Suppressor macrophage treated with lipopolysaccharide for 4 hours (primary cell): ENCODE measurements around the gene EFCAB10.
"Not testable (repeated sequence)": the region's sequence is repeated elsewhere in the genome, so short reads cannot be mapped to it uniquely, and the experiment has no call there.

Experiments
- DNase-seq: peaks from one replicate; pipeline ENCODE4 v3.0.0-alpha.2; 2020

Gene EFCAB10

GRCh38 chr7:105530126-105530525 lies 51.2 kb downstream of the EFCAB10 start:
- no peak for DNase-seq

GRCh38 chr7:105527737-105528136 lies 53.6 kb downstream of the EFCAB10 start:
- DNase-seq = not testable (repeated sequence)

DNA sequence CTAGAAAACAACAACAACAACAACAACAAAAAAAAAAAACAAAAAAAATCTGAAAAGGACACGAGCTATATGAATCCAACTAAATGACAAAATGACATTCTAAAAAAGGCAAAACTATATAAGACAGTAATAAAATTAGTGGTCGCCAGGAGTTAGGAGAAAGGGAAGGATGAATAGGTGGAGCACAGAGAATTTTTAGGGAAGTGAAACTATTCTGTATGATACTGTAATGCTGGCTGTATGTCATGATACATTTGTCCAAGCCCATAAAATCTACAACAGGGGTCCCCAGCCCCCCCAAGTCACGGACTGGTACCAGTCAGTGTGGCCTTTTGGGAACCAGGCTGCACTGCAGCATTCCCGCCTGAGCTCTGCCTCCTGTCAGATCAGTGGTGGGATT lies 56.5 kb downstream of the EFCAB10 start:
- DNase-seq = no peak

DNA sequence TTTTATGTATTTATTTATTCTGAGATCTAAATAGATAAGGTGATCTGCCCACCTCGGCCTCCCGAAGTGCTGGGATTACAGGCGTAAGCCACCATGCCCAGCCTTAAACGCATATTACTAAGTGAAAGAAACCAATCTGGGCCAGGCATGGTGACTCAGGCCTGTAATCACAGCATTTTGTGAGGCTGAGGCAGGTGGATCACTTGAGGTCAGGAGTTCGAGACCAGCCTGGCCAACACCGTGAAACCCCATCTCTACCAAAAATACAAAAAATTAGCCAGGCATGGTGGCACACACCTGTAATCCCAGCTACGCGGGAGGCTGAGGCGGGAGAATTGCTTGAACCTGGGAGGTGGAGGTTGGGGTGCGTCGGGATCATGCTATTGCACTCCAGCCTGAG lies 56.9 kb downstream of the EFCAB10 start:
- DNase-seq = not testable (repeated sequence)

GRCh38 chr7:105521717-105522463 lies 59.4 kb downstream of the EFCAB10 start, which contains the start of gene PUS7:
Gene PUS7 (minus strand): TSS chr7:105522271. CDS start chr7:105508512, 13,759 bp downstream.
- DNase-seq = peak; percentile 95

DNA sequence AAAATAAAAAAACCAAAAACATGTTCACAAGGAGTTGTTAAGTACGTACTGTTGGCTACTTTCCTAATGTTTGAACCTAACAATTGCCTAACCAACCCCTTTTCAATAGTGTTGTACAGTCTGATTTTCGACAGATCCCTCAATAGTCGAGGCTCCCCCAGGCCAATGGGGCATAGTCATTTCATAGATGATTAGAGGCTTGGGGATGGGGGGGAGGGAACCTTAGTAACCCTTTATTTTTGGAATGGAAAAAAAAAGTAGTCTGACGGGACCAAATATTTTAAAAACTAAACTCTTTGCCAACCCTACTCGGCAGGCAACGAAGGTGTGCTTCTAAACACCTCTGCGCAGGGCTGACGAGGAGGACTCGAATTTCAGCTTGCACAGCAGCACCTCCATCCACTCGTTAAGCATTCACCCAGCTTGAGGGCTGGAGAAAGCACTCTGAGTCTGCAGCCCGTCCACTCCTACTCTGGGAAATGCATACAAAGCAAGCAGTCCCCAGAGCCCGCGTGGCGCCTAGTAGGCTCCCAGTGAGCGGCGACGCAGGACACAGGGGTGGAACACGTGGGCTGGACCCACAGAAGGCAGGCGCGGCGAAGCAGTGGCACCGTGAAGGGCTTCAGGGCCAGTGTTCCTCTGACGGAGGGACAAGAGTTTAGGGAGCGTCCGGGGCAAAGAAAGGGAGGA lies 60.1 kb downstream of the EFCAB10 start:
- peak; percentile 54 for DNase-seq

- DNase-seq = not testable (repeated sequence)
Measured at GRCh38 chr7:105520620-105521019, 60.7 kb downstream of the EFCAB10 start.

- DNase-seq = no peak
Measured at GRCh38 chr7:105519353-105519752, 61.9 kb downstream of the EFCAB10 start.

GRCh38 chr7:105515610-105516009 lies 65.7 kb downstream of the EFCAB10 start:
- not testable (repeated sequence) for DNase-seq
